DOHH2 (cell line): ENCODE measurements around the gene SNRNP25.

Experiments
- H3F3A ChIP-seq: fragments of 200-600 bp; sonication (generic), shearing (Covaris generic); 2 replicates; pipeline ENCODE4 v1.6.0; 2016; ENCODE audit warnings: antibody characterized with exemption, mild to moderate bottlenecking; ENCODE audit not compliant: control insufficient read depth, insufficient read depth
- H3K27ac ChIP-seq: fragments of 200-600 bp; sonication (generic); 2 replicates; pipeline ENCODE4 v1.5.1; 2014; ENCODE audit warnings: low read depth, mild to moderate bottlenecking, low read length, moderate library complexity
- H3K27me3 ChIP-seq: fragments of 200-600 bp; sonication (generic); 2 replicates; pipeline ENCODE4 v1.6.1; 2014; ENCODE audit warnings: mild to moderate bottlenecking, low read length, mixed read lengths; ENCODE audit not compliant: control insufficient read depth
- H3K36me3 ChIP-seq: fragments of 200-600 bp; sonication (generic); 2 replicates; pipeline ENCODE4 v1.6.1; 2014; ENCODE audit warnings: mild to moderate bottlenecking, low read length, moderate library complexity, mixed read lengths; ENCODE audit not compliant: control insufficient read depth
- H3K4me1 ChIP-seq: fragments of 200-600 bp; sonication (generic); 2 replicates; pipeline ENCODE4 v1.6.1; 2014; ENCODE audit warnings: mild to moderate bottlenecking, low read length, mixed read lengths; ENCODE audit not compliant: control insufficient read depth
- H3K4me2 ChIP-seq: fragments of 200-600 bp; sonication (generic); 2 replicates; pipeline ENCODE4 v1.6.0; 2014; ENCODE audit warnings: mild to moderate bottlenecking, low read length, moderate library complexity
- H3K4me3 ChIP-seq: fragments of 200-600 bp; sonication (generic); 2 replicates; pipeline ENCODE4 v1.5.1; 2014; ENCODE audit warnings: mild to moderate bottlenecking, low read length, mixed read lengths
- H3K79me2 ChIP-seq: fragments of 200-600 bp; sonication (generic); 2 replicates; pipeline ENCODE4 v1.6.1; 2014; ENCODE audit warnings: mild to moderate bottlenecking, low read length, mixed read lengths; ENCODE audit not compliant: control insufficient read depth
- H3K9me2 ChIP-seq: fragments of 200-600 bp; sonication (generic); replicated peaks from 2 replicates; pipeline ENCODE4 v1.6.1; 2014; ENCODE audit warnings: mild to moderate bottlenecking, low read length, mixed read lengths; ENCODE audit not compliant: control insufficient read depth
- H3K9me3 ChIP-seq: fragments of 200-600 bp; sonication (generic); 2 replicates; pipeline ENCODE4 v1.6.1; 2014; ENCODE audit warnings: antibody characterized with exemption, low read length, mixed read lengths; ENCODE audit not compliant: control insufficient read depth, insufficient read depth
- H4K20me1 ChIP-seq: fragments of 200-600 bp; sonication (generic); 2 replicates; pipeline ENCODE4 v1.6.0; 2014; ENCODE audit warnings: low read depth, mild to moderate bottlenecking, antibody characterized with exemption, low read length, moderate library complexity; ENCODE audit not compliant: control insufficient read depth, insufficient read depth
- EZH2phosphoT487 ChIP-seq: fragments of 200-600 bp; sonication (generic); IDR thresholded peaks from 2 replicates; pipeline ENCODE4 v1.6.1; 2017; ENCODE audit warnings: borderline replicate concordance, mild to moderate bottlenecking, antibody characterized with exemption, low read length, moderate library complexity, mixed read lengths
- TF ChIP-seq, protein P1 (sequence below): fragments of 200-600 bp; sonication (generic); IDR thresholded peaks from one replicate; pipeline ENCODE4 v1.5.1; 2014; ENCODE audit warnings: antibody characterized with exemption, mild to moderate bottlenecking, low read depth, low read length; ENCODE audit not compliant: poor library complexity, severe bottlenecking

SNRNP25 gene

DNA sequence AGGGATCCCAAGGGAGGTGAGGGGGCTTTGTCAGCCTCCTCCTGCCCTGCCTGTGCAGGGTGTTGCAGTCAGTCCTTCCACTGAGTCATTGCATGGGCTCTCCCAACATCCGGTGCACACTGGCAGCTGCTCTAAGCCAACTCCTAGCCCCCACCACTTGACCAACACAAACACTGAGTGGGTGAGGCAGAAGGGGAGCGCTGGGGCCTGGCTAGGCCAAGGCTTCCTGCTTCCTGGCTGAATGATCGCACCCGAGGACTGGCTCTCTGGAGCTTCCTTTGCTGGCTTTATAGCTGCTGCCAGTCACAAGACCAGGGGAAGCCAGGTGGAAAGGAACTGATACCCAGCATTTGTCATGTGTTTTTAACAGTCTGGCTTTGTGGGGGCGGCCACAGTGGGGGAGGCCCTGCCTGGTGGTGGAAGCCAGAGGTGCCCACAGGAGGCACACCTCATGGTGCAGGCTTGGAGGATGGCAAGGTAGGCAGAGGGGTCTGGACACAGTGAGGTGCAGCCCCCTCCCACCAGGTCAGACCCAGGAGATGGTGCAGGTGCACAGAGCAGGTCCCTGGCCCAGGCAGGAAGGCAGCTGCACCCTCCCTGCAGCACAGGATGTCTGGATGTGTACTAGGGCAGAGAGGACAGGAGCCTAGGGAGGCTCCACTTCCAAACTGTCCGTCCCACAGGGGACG is 31.2 kb downstream of the SNRNP25 start:
- Histone ChIP-seq H3K36me3 (peaks cover 57% of the 10 kb centered on the region), H3K27me3 (no peaks in the 10 kb centered on the region), H3K4me2 (no peak overlapping the region; the same call in 1 of the 2 replicates), H3K9me3 (no peaks in the 10 kb centered on the region), H3K27ac (peak overlapping the region; percentile 20; the same call in 1 of the 2 replicates), H3K4me3 (no peak overlapping the region), H4K20me1 (0 out of 2 replicates have a peak, but pooled peaks cover 3% of the 10 kb centered on the region), H3K9me2 (no peaks in the 10 kb centered on the region), H3K79me2 (no peaks in the 10 kb centered on the region), H3K4me1 (peaks cover 11% of the 10 kb centered on the region), H3F3A (0 out of 2 replicates have a peak, but pooled peaks cover 3% of the 10 kb centered on the region)
- TF ChIP-seq EZH2phosphoT487: no peak
- TF ChIP-seq, protein P1, sequence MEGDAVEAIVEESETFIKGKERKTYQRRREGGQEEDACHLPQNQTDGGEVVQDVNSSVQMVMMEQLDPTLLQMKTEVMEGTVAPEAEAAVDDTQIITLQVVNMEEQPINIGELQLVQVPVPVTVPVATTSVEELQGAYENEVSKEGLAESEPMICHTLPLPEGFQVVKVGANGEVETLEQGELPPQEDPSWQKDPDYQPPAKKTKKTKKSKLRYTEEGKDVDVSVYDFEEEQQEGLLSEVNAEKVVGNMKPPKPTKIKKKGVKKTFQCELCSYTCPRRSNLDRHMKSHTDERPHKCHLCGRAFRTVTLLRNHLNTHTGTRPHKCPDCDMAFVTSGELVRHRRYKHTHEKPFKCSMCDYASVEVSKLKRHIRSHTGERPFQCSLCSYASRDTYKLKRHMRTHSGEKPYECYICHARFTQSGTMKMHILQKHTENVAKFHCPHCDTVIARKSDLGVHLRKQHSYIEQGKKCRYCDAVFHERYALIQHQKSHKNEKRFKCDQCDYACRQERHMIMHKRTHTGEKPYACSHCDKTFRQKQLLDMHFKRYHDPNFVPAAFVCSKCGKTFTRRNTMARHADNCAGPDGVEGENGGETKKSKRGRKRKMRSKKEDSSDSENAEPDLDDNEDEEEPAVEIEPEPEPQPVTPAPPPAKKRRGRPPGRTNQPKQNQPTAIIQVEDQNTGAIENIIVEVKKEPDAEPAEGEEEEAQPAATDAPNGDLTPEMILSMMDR: no peak

GRCh38 chr16:85407-85782 is 31.8 kb downstream of the SNRNP25 start:
- TF ChIP-seq EZH2phosphoT487: no peak
- TF ChIP-seq, protein P1: no peak
- H3K27me3 ChIP-seq: no peaks in the 10 kb centered on the region
- 0 out of 2 replicates have a peak, but pooled peaks cover 3% of the 10 kb centered on the region for H4K20me1 ChIP-seq
- no peak overlapping the region for H3K4me3 ChIP-seq
- H3K9me3 ChIP-seq: no peaks in the 10 kb centered on the region
- H3K79me2 ChIP-seq: no peaks in the 10 kb centered on the region
- no peak overlapping the region for H3K4me2 ChIP-seq
- no peaks in the 10 kb centered on the region for H3K9me2 ChIP-seq
- peaks cover 11% of the 10 kb centered on the region for H3K4me1 ChIP-seq
- 0 out of 2 replicates have a peak, but pooled peaks cover 3% of the 10 kb centered on the region for H3F3A ChIP-seq
- H3K36me3 ChIP-seq: peaks cover 56% of the 10 kb centered on the region
- H3K27ac ChIP-seq: no peak overlapping the region

DNA sequence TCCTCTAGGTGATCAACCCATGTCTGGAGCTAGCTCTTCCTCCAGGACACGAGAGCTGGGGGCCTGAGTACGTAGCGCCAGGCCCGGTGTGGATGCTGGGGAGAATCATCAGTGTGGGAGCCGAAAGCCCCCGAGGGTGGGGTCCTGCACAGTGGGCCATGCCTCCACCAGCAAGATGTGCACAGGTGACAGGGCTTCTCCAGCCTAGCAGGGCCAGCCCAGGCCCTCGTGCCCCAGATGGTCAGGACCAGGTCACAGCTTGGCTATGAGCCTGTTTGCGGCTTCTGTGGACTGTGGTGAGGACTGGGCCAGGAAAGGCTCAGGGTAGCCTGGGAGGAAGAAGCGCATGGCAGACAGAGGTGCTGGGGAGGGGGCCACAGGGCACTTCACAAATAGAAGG is 32.2 kb downstream of the SNRNP25 start:
- Histone ChIP-seq H3K79me2 (no peaks in the 10 kb centered on the region), H3K9me3 (no peaks in the 10 kb centered on the region), H3K4me1 (peaks cover 11% of the 10 kb centered on the region), H3F3A (0 out of 2 replicates have a peak, but pooled peaks cover 3% of the 10 kb centered on the region), H3K4me3 (no peak overlapping the region), H3K9me2 (no peaks in the 10 kb centered on the region), H3K27ac (no peak overlapping the region), H4K20me1 (0 out of 2 replicates have a peak, but pooled peaks cover 3% of the 10 kb centered on the region), H3K27me3 (no peaks in the 10 kb centered on the region), H3K4me2 (no peak overlapping the region), H3K36me3 (peaks cover 54% of the 10 kb centered on the region)
- TF ChIP-seq, protein P1: no peak
- no peak for TF ChIP-seq EZH2phosphoT487
